T-cell (primary cell): ENCODE results near the gene ITPR1. TPM values are rescaled to one million over a fixed set of nuclear protein-coding genes. Genes with fewer than 3 reads are reported as not detected.

Source experiments
- ATAC-seq, 4 experiments: fragments of 200-7000 bp in 3 of 4; fragments of 150-1000 bp in 1 of 4; cut with Tn5 transposase; replicated peaks in 1 of 4; 1 replicate in 3 of 4; 2 replicates in 1 of 4; pipeline ENCODE4 v1.10.0; 2021; ENCODE audit warnings: moderate library complexity in 3 of 4, mild to moderate bottlenecking in 2 of 4, moderate number of reproducible peaks in 1 of 4
- CTCF ChIA-PET, 2 donors: fragments of 300-600 bp; sonication (Branson Sonifier 250); formaldehyde crosslinking; loops; one replicate each; lab custom pipeline; 2022; ENCODE audit warnings: antibody characterized with exemption in 2 of 2; lab: Charles Lee
- POLR2A ChIA-PET, 2 donors: fragments of 300-600 bp; sonication (Branson Sonifier 250); formaldehyde crosslinking; loops; one replicate each; lab custom pipeline; 2022; ENCODE audit warnings: antibody characterized with exemption in 2 of 2; lab: Charles Lee
- DNase-seq, 35 experiments: peaks; one replicate each; pipeline versions ENCODE4 v3.0.0 to v3.0.0-alpha.2; 2013 to 2023
- H3K27ac ChIP-seq: one replicate; pipeline ENCODE4 v1.5.1; 2013; ENCODE audit warnings: low read length
- H3K27me3 ChIP-seq, 2 experiments: replicated peaks in 1 of 2; 1 replicate in 1 of 2; 2 replicates in 1 of 2; pipeline versions ENCODE4 v1.6.1 to v1.7.0; 2013; ENCODE audit warnings: low read length in 1 of 2, mixed read lengths in 1 of 2; ENCODE audit not compliant: control insufficient read depth in 2 of 2, insufficient read depth in 2 of 2; ENCODE audit errors: extremely low read depth in 1 of 2
- H3K36me3 ChIP-seq, 2 donors: 1 replicate in 1 of 2; 2 replicates in 1 of 2; pipeline versions ENCODE4 v1.6.1 to v1.7.0; 2013; ENCODE audit warnings: low read length in 1 of 2; ENCODE audit not compliant: control insufficient read depth in 2 of 2, insufficient read depth in 1 of 2; ENCODE audit errors: extremely low read depth in 1 of 2
- H3K4me1 ChIP-seq, 2 experiments: 1 replicate in 1 of 2; 2 replicates in 1 of 2; pipeline versions ENCODE4 v1.6.1 to v1.7.0; 2013; ENCODE audit warnings: low read length in 2 of 2, mixed read lengths in 1 of 2; ENCODE audit not compliant: insufficient read depth in 2 of 2, control insufficient read depth in 1 of 2; ENCODE audit errors: extremely low read depth in 1 of 2
- H3K4me3 ChIP-seq, 2 donors: 1 replicate in 1 of 2; 2 replicates in 1 of 2; pipeline versions ENCODE4 v1.5.1 to v1.7.0; 2013; ENCODE audit warnings: mild to moderate bottlenecking in 2 of 2, low read length in 1 of 2, moderate library complexity in 1 of 2; ENCODE audit not compliant: control insufficient read depth in 1 of 2; ENCODE audit errors: extremely low read depth in 1 of 2
- H3K9me3 ChIP-seq: 2 replicates; pipeline ENCODE4 v1.7.0; 2013
- H3K27ac Mint-ChIP-seq, 2 donors: one replicate each; pipeline ENCODE4 v1.8.0; 2020 to 2021; ENCODE audit warnings: mild to moderate bottlenecking in 2 of 2, mixed read lengths in 2 of 2
- H3K27me3 Mint-ChIP-seq, 2 donors: one replicate each; pipeline ENCODE4 v1.8.0; 2021 to 2022; ENCODE audit warnings: mixed read lengths in 2 of 2
- H3K36me3 Mint-ChIP-seq: one replicate; pipeline ENCODE4 v1.8.0; 2021; ENCODE audit warnings: mixed read lengths
- H3K4me1 Mint-ChIP-seq, 3 donors: one replicate each; pipeline ENCODE4 v1.8.0; 2020 to 2022; ENCODE audit warnings: mixed read lengths in 3 of 3, mild to moderate bottlenecking in 1 of 3
- H3K4me3 Mint-ChIP-seq, 3 donors: one replicate each; pipeline ENCODE4 v1.8.0; 2020 to 2022; ENCODE audit warnings: mild to moderate bottlenecking in 3 of 3, mixed read lengths in 3 of 3, moderate library complexity in 3 of 3
- H3K9me3 Mint-ChIP-seq, 3 donors: one replicate each; pipeline ENCODE4 v1.8.0; 2020 to 2022; ENCODE audit warnings: mixed read lengths in 3 of 3
- WGBS: methylation state at CpG from one replicate; pipeline ENCODE4 v1.1.5; 2013; ENCODE audit warnings: missing lambda C conversion rate; ENCODE audit not compliant: insufficient coverage; 5-methylcytosine and 5-hydroxymethylcytosine counted together
- total RNA-seq, 35 experiments: library from RNA in 6 of 35; stranded (reverse) in 6 of 35; fragments of 120-200 nt in 1 of 35; gene quantifications; one replicate each; pipeline versions ENCODE4 v1.2.1 to v1.2.4 and lab custom pipeline; 2013 to 2026

The ITPR1 gene
- total RNA-seq, 5 donors from 2014 or later (not counting 1 experiment from before 2014, with no cell fraction given): 53.8 to 105 (median 73.1) TPM

- 90% methylated on average over 2 of the region's 7 CpGs for WGBS
- Mint-ChIP-seq H3K27ac (peak overlapping the region; percentile 66 to 71), H3K36me3 (peaks cover 11% of the 10 kb centered on the region)
Measured at GRCh38 chr3:4515916-4516579, 22.9 kb downstream of the ITPR1 start.

GRCh38 chr3:4517093-4517492 is 23.9 kb downstream of the ITPR1 start:
- H3K9me3 Mint-ChIP-seq: no peaks in the 10 kb centered on the region
- no peak overlapping the region for H3K4me3 Mint-ChIP-seq
- Histone ChIP-seq H3K27me3 (no peaks in the 10 kb centered on the region), H3K27ac (no peak overlapping the region), H3K4me1 (peaks cover 15 to 26% of the 10 kb centered on the region in 2 experiments), H3K36me3 (peaks cover 0 to 14% of the 10 kb centered on the region in 2 donors), H3K4me3 (no peak overlapping the region), H3K9me3 (no peaks in the 10 kb centered on the region)
- CTCF ChIA-PET: interaction anchor here in 1 of 2 donors (0.5 to 3.5 kb wide), 2 partner anchors 13 to 24 kb away, joined by 4 to 49 read pairs; partner anchors contain the start of gene ITPR1
- peaks cover 9% of the 10 kb centered on the region for H3K36me3 Mint-ChIP-seq
- peaks cover 51 to 56% (median 54%) of the 10 kb centered on the region in 3 donors for H3K4me1 Mint-ChIP-seq
- ATAC-seq (no peak), DNase-seq (no peak)
- H3K27me3 Mint-ChIP-seq: no peaks in the 10 kb centered on the region
- H3K27ac Mint-ChIP-seq: peak overlapping the region; percentile 76 to 90
- WGBS: 60% methylated on average over 1 of the region's 5 CpGs
- POLR2A ChIA-PET: interaction anchor here (0.6 to 5.3 kb wide), 3 partner anchors 23 to 412 kb away, joined by 3 to 35 read pairs (median 7); partner anchors contain the start of gene ITPR1 (in 2 of the 2)

More at GRCh38 chr3:4515916-4516579, 22.9 kb downstream of the ITPR1 start:
- no peak overlapping the region for H3K27ac ChIP-seq
- no peak for ATAC-seq
- no peaks in the 10 kb centered on the region for H3K27me3 ChIP-seq
- no peaks in the 10 kb centered on the region for H3K9me3 ChIP-seq
- ChIA-PET CTCF (interaction anchor here (0.9 to 1.8 kb wide), 2 partner anchors 117 to 118 kb away, joined by 4 read pairs; no protein-coding TSS in a partner anchor), POLR2A (interaction anchor here in 1 of 2 donors (0.6 to 5.3 kb wide), 2 partner anchors 22 to 141 kb away, joined by 4 to 35 read pairs; partner anchors contain the start of gene ITPR1)
- H3K4me1 ChIP-seq: peaks cover 15 to 26% of the 10 kb centered on the region in 2 experiments
- no peaks in the 10 kb centered on the region for H3K27me3 Mint-ChIP-seq
- no peak for DNase-seq
- peaks cover 0 to 7% of the 10 kb centered on the region in 2 donors for H3K36me3 ChIP-seq
- H3K4me3 Mint-ChIP-seq: no peak overlapping the region
- no peak overlapping the region for H3K4me3 ChIP-seq
- H3K4me1 Mint-ChIP-seq: peaks cover 54 to 60% (median 56%) of the 10 kb centered on the region in 3 donors
- H3K9me3 Mint-ChIP-seq: no peaks in the 10 kb centered on the region

DNA sequence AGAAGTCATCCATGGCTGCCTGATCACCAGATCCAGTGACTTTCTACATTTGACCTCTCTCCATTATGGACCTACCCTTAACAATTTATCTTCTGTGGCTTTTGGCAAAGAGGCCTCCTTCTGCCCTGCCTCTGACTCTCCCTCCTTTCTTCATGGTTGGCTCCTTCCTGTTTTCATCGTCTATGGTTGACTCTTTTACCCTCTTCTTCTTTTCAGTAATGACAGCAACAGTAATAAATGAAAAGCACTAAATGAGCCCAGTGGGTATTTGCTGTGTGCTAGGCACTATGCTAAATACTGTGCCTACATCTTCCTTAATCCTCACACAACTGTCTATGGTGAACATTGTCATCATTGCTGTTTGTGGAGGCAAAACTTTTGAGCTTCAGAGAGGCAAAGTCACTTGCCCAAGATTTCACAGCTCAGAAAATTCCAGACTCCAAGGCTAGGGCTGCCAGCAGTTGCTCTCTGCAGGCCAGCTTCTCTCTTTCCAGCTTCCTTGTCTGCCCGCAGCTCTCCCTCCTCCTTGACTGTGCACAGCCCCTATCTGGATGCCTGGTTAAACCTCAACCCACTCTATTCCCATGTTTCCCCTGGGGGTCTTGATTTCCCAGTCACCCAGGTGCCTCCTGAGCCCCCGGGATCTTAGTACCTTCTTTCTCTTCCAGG is 24.6 kb downstream of the ITPR1 start:
- ChIA-PET CTCF (interaction anchor here (0.6 to 3.5 kb wide), 8 partner anchors 10 to 194 kb away, joined by 3 to 49 read pairs (median 6); partner anchors contain the start of gene ITPR1 (in 2 of the 2)), POLR2A (interaction anchor here (0.6 to 5.3 kb wide), 4 partner anchors 23 to 411 kb away, joined by 3 to 35 read pairs (median 10); partner anchors contain the start of gene ITPR1 (in 2 of the 2))
- peak overlapping the region; percentile 85 for H3K27ac ChIP-seq
- no peak overlapping the region for H3K4me3 ChIP-seq
- peaks cover 47 to 50% (median 48%) of the 10 kb centered on the region in 3 donors for H3K4me1 Mint-ChIP-seq
- no peaks in the 10 kb centered on the region for H3K9me3 ChIP-seq
- peak in 2 of 4 experiments; percentile 14 to 35 for ATAC-seq
- H3K27me3 Mint-ChIP-seq: no peaks in the 10 kb centered on the region
- no peaks in the 10 kb centered on the region for H3K9me3 Mint-ChIP-seq
- WGBS: 0% methylated on average over 1 of the region's 3 CpGs
- peaks cover 15 to 25% of the 10 kb centered on the region in 2 experiments for H3K4me1 ChIP-seq
- no peak for DNase-seq
- peaks cover 0 to 17% of the 10 kb centered on the region in 2 donors for H3K36me3 ChIP-seq
- no peaks in the 10 kb centered on the region for H3K27me3 ChIP-seq
- H3K27ac Mint-ChIP-seq: peak overlapping the region; percentile 76 to 90
- H3K4me3 Mint-ChIP-seq: peak overlapping the region in 1 of 3 donors; percentile 63
- H3K36me3 Mint-ChIP-seq: peaks cover 12% of the 10 kb centered on the region

- Mint-ChIP-seq H3K4me3 (no peak overlapping the region), H3K9me3 (no peaks in the 10 kb centered on the region), H3K27ac (no peak overlapping the region), H3K4me1 (peaks cover 48 to 50% (median 49%) of the 10 kb centered on the region in 3 donors), H3K27me3 (no peaks in the 10 kb centered on the region), H3K36me3 (peaks cover 32% of the 10 kb centered on the region)
- Histone ChIP-seq H3K27me3 (no peaks in the 10 kb centered on the region), H3K36me3 (peaks cover 2 to 20% of the 10 kb centered on the region in 2 donors), H3K4me1 (peaks cover 15 to 24% of the 10 kb centered on the region in 2 experiments), H3K9me3 (no peaks in the 10 kb centered on the region), H3K27ac (no peak overlapping the region), H3K4me3 (no peak overlapping the region)
- WGBS: 92% methylated on average over 3 of the region's 5 CpGs
- ChIA-PET POLR2A (interaction anchor here (0.6 to 5.3 kb wide), 4 partner anchors 16 to 546 kb away, joined by 4 to 35 read pairs (median 10); partner anchors contain the start of gene ITPR1 (in 2 of the 2)), CTCF (interaction anchor here (0.6 to 3.5 kb wide), 11 partner anchors 25 to 191 kb away, joined by 3 to 49 read pairs (median 5); partner anchors contain the start of gene ITPR1 (in 2 of the 2))
- ATAC-seq: no peak
- no peak for DNase-seq
Measured at GRCh38 chr3:4520033-4520816, 27.1 kb downstream of the ITPR1 start.

DNA sequence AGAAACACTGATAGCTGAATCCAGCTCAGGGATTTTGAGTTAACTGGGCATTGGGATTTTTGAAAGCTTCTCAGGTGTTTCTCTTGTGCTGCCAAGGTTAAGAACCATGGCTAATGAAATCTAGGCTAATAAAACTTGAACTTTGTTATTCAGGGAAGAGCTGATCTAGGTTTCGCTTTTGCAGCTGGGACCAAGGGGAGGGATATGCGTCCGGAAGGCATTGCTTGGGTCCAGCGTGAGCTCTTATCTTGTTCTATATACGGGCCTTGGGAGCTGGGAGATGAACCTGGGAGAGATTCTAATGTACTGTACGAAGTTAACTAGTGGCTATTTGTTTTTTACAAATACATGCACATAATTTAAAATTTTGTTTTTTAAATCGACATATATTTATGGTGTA is 29.8 kb downstream of the ITPR1 start:
- ATAC-seq: no peak
- no peaks in the 10 kb centered on the region for H3K27me3 ChIP-seq
- H3K27ac Mint-ChIP-seq: no peak overlapping the region
- H3K36me3 Mint-ChIP-seq: peaks cover 42% of the 10 kb centered on the region
- H3K4me1 Mint-ChIP-seq: peaks cover 31 to 42% (median 41%) of the 10 kb centered on the region in 3 donors
- H3K9me3 ChIP-seq: no peaks in the 10 kb centered on the region
- no peak overlapping the region for H3K4me3 Mint-ChIP-seq
- H3K36me3 ChIP-seq: peaks cover 2 to 16% of the 10 kb centered on the region in 2 donors
- ChIA-PET POLR2A (no interaction called here), CTCF (no interaction called here)
- DNase-seq: no peak
- H3K9me3 Mint-ChIP-seq: no peaks in the 10 kb centered on the region
- no peak overlapping the region for H3K27ac ChIP-seq
- peaks cover 7 to 19% of the 10 kb centered on the region in 2 experiments for H3K4me1 ChIP-seq
- WGBS: 100% methylated on average over 3 of the region's 7 CpGs
- H3K4me3 ChIP-seq: no peak overlapping the region
- no peaks in the 10 kb centered on the region for H3K27me3 Mint-ChIP-seq
